Upper lobe of left lung (tissue), 6 donors: ENCODE results near the gene CEP63. TPM values are rescaled to one million over a fixed set of nuclear protein-coding genes. Genes with fewer than 3 reads are reported as not detected.
A peak's percentile ranks its signal among the peaks of the same experiment; 100 is the strongest.

ENCODE experiments used
- ATAC-seq, 2 donors: fragments of 200-7000 bp; cut with Tn5 transposase; one replicate each; pipeline ENCODE4 v1.9.1; 2022; ENCODE audit warnings: mild to moderate bottlenecking in 2 of 2, moderate library complexity in 2 of 2; ENCODE audit not compliant: low FRiP score in 2 of 2
- DNase-seq, 2 donors: peaks; one replicate each; pipeline ENCODE4 v3.0.0-alpha.2; 2019 to 2020
- H3K27ac ChIP-seq, 4 donors: fragments of 200-600 bp; sonication (generic); one replicate each; pipeline ENCODE4 v1.5.1; 2016 to 2019
- H3K27me3 ChIP-seq, 4 donors: fragments of 200-600 bp; sonication (generic); one replicate each; pipeline ENCODE4 v1.5.1; 2017 to 2019
- H3K36me3 ChIP-seq, 4 donors: fragments of 200-600 bp; sonication (generic); one replicate each; pipeline ENCODE4 v1.5.1; 2016 to 2019
- H3K4me1 ChIP-seq, 4 donors: fragments of 200-600 bp; sonication (generic); one replicate each; pipeline ENCODE4 v1.5.1; 2018 to 2019
- H3K4me3 ChIP-seq, 4 donors: fragments of 200-600 bp; sonication (generic); one replicate each; pipeline ENCODE4 v1.5.1; 2017 to 2019; ENCODE audit warnings: mild to moderate bottlenecking in 2 of 4, moderate library complexity in 1 of 4
- H3K9me3 ChIP-seq, 4 donors: fragments of 200-600 bp; sonication (generic); one replicate each; pipeline ENCODE4 v1.5.1; 2018 to 2019
- CTCF ChIP-seq, 6 experiments: fragments of 450-650 bp in 4 of 6; fragments of 200-600 bp in 2 of 6; sonication (generic) in 2 of 6; IDR thresholded peaks; one replicate each; pipeline ENCODE4 v1.5.1; 2016 to 2019; ENCODE audit warnings: antibody characterized with exemption in 6 of 6
- EP300 ChIP-seq, 4 donors: sonication (generic); formaldehyde crosslinking; IDR thresholded peaks; one replicate each; pipeline ENCODE4 v1.5.1; 2017; ENCODE audit warnings: antibody characterized with exemption in 4 of 4, control low read depth in 2 of 4
- POLR2A ChIP-seq, 4 donors: fragments of 450-650 bp; IDR thresholded peaks; one replicate each; pipeline ENCODE4 v1.5.1; 2016 to 2017; ENCODE audit warnings: antibody characterized with exemption in 4 of 4, mild to moderate bottlenecking in 2 of 4
- POLR2AphosphoS5 ChIP-seq, 2 donors: sonication (generic); formaldehyde crosslinking; IDR thresholded peaks; one replicate each; pipeline ENCODE4 v1.5.1; 2017; ENCODE audit warnings: antibody characterized with exemption in 2 of 2
- WGBS, 2 donors: methylation state at CpG; one replicate each; pipeline ENCODE4 v1.1.5; 2017 to 2018; 5-methylcytosine and 5-hydroxymethylcytosine counted together
- total RNA-seq, 6 donors: library from RNA; depleted of rRNA in 4 of 6; stranded (reverse); fragments of >200 nt in 4 of 6; gene quantifications; one replicate each; pipeline versions ENCODE4 v1.1.0 to v1.2.1, GENCODE V29; 2016 to 2021
- donor health status: DM: no; HTN: no; CAD: no; lungs with moderate emphysema.
- donor health status: DM: no; HTN: yes; CAD: no; lungs with severe emphysema.

CEP63 gene
- total RNA-seq, 6 donors from 2014 or later, result 13.8 to 44.0 (median 20.6) TPM

- peak overlapping the region; percentile 18 to 73 (median 49) for H3K27ac ChIP-seq
- peaks cover 26 to 44% (median 32%) of the 10 kb centered on the region in 4 donors for H3K36me3 ChIP-seq
- peaks cover 10 to 20% (median 17%) of the 10 kb centered on the region in 4 donors for H3K4me1 ChIP-seq
- no peak for TF ChIP-seq CTCF (IDR thresholded peaks at IDR 0.05)
- TF ChIP-seq POLR2AphosphoS5 (IDR thresholded peaks at IDR 0.05), result no peak
- TF ChIP-seq EP300 (IDR thresholded peaks at IDR 0.05), result no peak
- no peak for TF ChIP-seq POLR2A (IDR thresholded peaks at IDR 0.05)
- ATAC-seq (no peak), DNase-seq (no peak)
- no peaks in the 10 kb centered on the region for H3K9me3 ChIP-seq
- H3K4me3 ChIP-seq, result no peak overlapping the region
- no peaks in the 10 kb centered on the region for H3K27me3 ChIP-seq
- WGBS, 2 donors, result 53 to 70% methylated on average over 2 of the region's 2 CpGs
These were observed 7.9 kb upstream of the CEP63 start for GRCh38 chr3:134477938-134478337.

GRCh38 chr3:134480546-134480945, 5.3 kb upstream of the CEP63 start:
- H3K27ac ChIP-seq, result no peak overlapping the region
- H3K36me3 ChIP-seq, result peaks cover 26 to 44% (median 32%) of the 10 kb centered on the region in 4 donors
- ATAC-seq (no peak), DNase-seq (no peak)
- WGBS, 2 donors, result 95 to 100% methylated on average over 3 of the region's 3 CpGs
- no peak for TF ChIP-seq CTCF (IDR thresholded peaks at IDR 0.05)
- no peak for TF ChIP-seq POLR2A (IDR thresholded peaks at IDR 0.05)
- TF ChIP-seq EP300 (IDR thresholded peaks at IDR 0.05), result no peak
- TF ChIP-seq POLR2AphosphoS5 (IDR thresholded peaks at IDR 0.05), result no peak
- no peak overlapping the region for H3K4me3 ChIP-seq
- H3K4me1 ChIP-seq, result peaks cover 29 to 35% (median 32%) of the 10 kb centered on the region in 4 donors
- no peaks in the 10 kb centered on the region for H3K27me3 ChIP-seq
- H3K9me3 ChIP-seq, result no peaks in the 10 kb centered on the region

GRCh38 chr3:134481166-134481565, 4.7 kb upstream of the CEP63 start:
- ATAC-seq (no peak), DNase-seq (no peak)
- peaks cover 26 to 44% (median 32%) of the 10 kb centered on the region in 4 donors for H3K36me3 ChIP-seq
- peaks cover 28 to 33% (median 29%) of the 10 kb centered on the region in 4 donors for H3K4me1 ChIP-seq
- WGBS, 2 donors, result 65 to 94% methylated on average over 1 of the region's 1 CpG
- no peak for TF ChIP-seq POLR2AphosphoS5 (IDR thresholded peaks at IDR 0.05)
- TF ChIP-seq POLR2A (IDR thresholded peaks at IDR 0.05), result no peak
- no peak for TF ChIP-seq CTCF (IDR thresholded peaks at IDR 0.05)
- TF ChIP-seq EP300 (IDR thresholded peaks at IDR 0.05), result no peak
- no peak overlapping the region for H3K27ac ChIP-seq
- H3K4me3 ChIP-seq, result no peak overlapping the region
- H3K27me3 ChIP-seq, result no peaks in the 10 kb centered on the region
- H3K9me3 ChIP-seq, result no peaks in the 10 kb centered on the region

- ATAC-seq (no peak), DNase-seq (no peak)
- WGBS, 2 donors, result 90 to 91% methylated on average over 3 of the region's 3 CpGs
- Histone ChIP-seq H3K27me3 (no peaks in the 10 kb centered on the region), H3K36me3 (peaks cover 23 to 44% (median 29%) of the 10 kb centered on the region in 4 donors), H3K4me3 (no peak overlapping the region), H3K9me3 (no peaks in the 10 kb centered on the region), H3K27ac (peak overlapping the region in 1 of 4 donors; percentile 51), H3K4me1 (peaks cover 27 to 37% (median 33%) of the 10 kb centered on the region in 4 donors)
- TF ChIP-seq CTCF (IDR thresholded peaks at IDR 0.05) (no peak), POLR2A (IDR thresholded peaks at IDR 0.05) (no peak), POLR2AphosphoS5 (IDR thresholded peaks at IDR 0.05) (no peak), EP300 (IDR thresholded peaks at IDR 0.05) (no peak)
These were observed 3.2 kb upstream of the CEP63 start for GRCh38 chr3:134482622-134483021.
